ENCODE measurements around the gene WDR77. TPM values are rescaled to one million over a fixed set of nuclear protein-coding genes. Genes with fewer than 3 reads are reported as not detected.

Gene WDR77
- total and polyA plus RNA-seq, 9 of the 15 experiments (the other 6 are each of a cell fraction or from before 2014, with no cell fraction given) = 20.6 to 160 (median 75.3) TPM

GRCh38 chr1:111461765-111462164 is 12.7 kb upstream of the WDR77 start (continued):
- TF ChIP-seq ZNF274 (IDR thresholded peaks at IDR 0.05; ENCODE audit: borderline replicate concordance, low read depth, low read length) = no peak

DNA sequence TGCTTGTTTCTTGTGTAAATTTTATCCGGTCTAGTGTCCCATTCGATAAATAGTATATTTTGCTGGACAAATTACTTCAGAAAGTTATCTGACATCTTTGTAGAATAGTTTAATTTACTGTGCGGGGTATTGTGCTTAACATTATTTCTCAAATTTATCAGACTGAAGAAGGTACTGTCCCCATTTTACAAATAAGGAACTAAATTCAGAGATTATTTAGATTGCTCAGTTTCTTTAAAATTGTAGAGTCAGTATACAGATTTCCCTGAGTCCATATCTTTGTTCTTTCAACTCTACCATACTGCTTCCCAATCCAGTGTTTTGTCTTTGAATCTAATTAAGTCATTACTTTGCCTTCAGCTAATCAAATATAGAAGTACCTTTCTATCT is 6.6 kb upstream of the WDR77 start:
- Histone ChIP-seq H2AFZ (ENCODE audit: low read depth, low read length) (no peak overlapping the region), H3K27me3 (ENCODE audit: control insufficient read depth in 2 of 2, insufficient read depth in 2 of 2, low read length in 2 of 2) (no peaks in the 10 kb centered on the region), H3K9me3 (replicated peaks; ENCODE audit: control insufficient read depth, insufficient read depth, low read depth, low read length) (no peaks in the 10 kb centered on the region), H3K4me1 (replicated peaks in 1 of 2; ENCODE audit: control insufficient read depth in 2 of 2, insufficient read depth in 2 of 2, low read length in 2 of 2) (peaks cover 4 to 8% of the 10 kb centered on the region in 2 experiments; a peak in 4 of 5 replicates), H3K36me3 (ENCODE audit: control insufficient read depth, insufficient read depth, low read length) (peaks cover 98% of the 10 kb centered on the region), H3K9me1 (ENCODE audit: control insufficient read depth, insufficient read depth, low read length) (no peaks in the 10 kb centered on the region), H4K20me1 (replicated peaks; ENCODE audit: control insufficient read depth, insufficient read depth, low read length) (no peaks in the 10 kb centered on the region), H3K4me3 (no peak overlapping the region), H3K9ac (ENCODE audit: insufficient read depth in 1 of 2, low read depth in 2 of 2, low read length in 2 of 2) (no peak overlapping the region), H3K27ac (ENCODE audit: extremely low read depth, low read depth, low read length) (no peak overlapping the region), H3K4me2 (ENCODE audit: insufficient read depth, low read length) (no peak overlapping the region), H3K79me2 (ENCODE audit: control insufficient read depth, insufficient read depth, low read length) (peaks cover 67% of the 10 kb centered on the region)
- in situ Hi-C loops (cut with MboI) (no loop called here), intact Hi-C loops (cut with micrococcal nuclease) (no loop called here)
- ATAC-seq (no peak), FAIRE-seq (no peak), DNase-seq (ENCODE audit: extremely low read depth in 1 of 4, low spot score in 3 of 4) (no peak)
- ChIA-PET POLR2A (no interaction called here), CTCF (ENCODE audit: low intra/inter-chr PET ratio) (interaction anchor here (0.6 kb wide), 1 partner anchor 308 kb away, joined by 3 read pairs; no protein-coding TSS in a partner anchor)
- 98% methylated on average over 3 of the region's 3 CpGs for WGBS (ENCODE audit: insufficient coverage, low coverage, missing lambda C conversion rate)
- BruUV-seq (replicated peaks) = no TSS peak
- no peak for TF ChIP-seq YBX1 (IDR thresholded peaks at IDR 0.05)
- TF ChIP-seq ZNF77 (CRISPR knock-in tag; IDR thresholded peaks at IDR 0.05) = no peak
- no peak for TF ChIP-seq POLR2H (tag; IDR thresholded peaks at IDR 0.05; ENCODE audit: low read depth)
- no peak for TF ChIP-seq GATA2 (CRISPR knock-in tag; IDR thresholded peaks at IDR 0.05)
- no peak for TF ChIP-seq HNRNPUL1 (IDR thresholded peaks at IDR 0.05; ENCODE audit: low read length)
- TF ChIP-seq MTF1 (CRISPR knock-in tag; IDR thresholded peaks at IDR 0.05; ENCODE audit: borderline replicate concordance) = no peak
- TF ChIP-seq CC2D1A (IDR thresholded peaks at IDR 0.05) = no peak
- no peak for TF ChIP-seq NONO (IDR thresholded peaks at IDR 0.05; ENCODE audit: low read depth in 2 of 2, low read length in 1 of 2)
- no peak for TF ChIP-seq ZSCAN32 (CRISPR knock-in tag; IDR thresholded peaks at IDR 0.05)
- TF ChIP-seq DLX4 (CRISPR knock-in tag; IDR thresholded peaks at IDR 0.05) = no peak
- TF ChIP-seq FOXA3 (CRISPR knock-in tag; conservative IDR thresholded peaks at IDR 0.05 in 1 of 2, IDR thresholded peaks at IDR 0.05 in 1 of 2) = no peak
- no peak for TF ChIP-seq HCFC1 (IDR thresholded peaks at IDR 0.05; ENCODE audit: low read depth, low read length)
- TF ChIP-seq, protein P1, sequence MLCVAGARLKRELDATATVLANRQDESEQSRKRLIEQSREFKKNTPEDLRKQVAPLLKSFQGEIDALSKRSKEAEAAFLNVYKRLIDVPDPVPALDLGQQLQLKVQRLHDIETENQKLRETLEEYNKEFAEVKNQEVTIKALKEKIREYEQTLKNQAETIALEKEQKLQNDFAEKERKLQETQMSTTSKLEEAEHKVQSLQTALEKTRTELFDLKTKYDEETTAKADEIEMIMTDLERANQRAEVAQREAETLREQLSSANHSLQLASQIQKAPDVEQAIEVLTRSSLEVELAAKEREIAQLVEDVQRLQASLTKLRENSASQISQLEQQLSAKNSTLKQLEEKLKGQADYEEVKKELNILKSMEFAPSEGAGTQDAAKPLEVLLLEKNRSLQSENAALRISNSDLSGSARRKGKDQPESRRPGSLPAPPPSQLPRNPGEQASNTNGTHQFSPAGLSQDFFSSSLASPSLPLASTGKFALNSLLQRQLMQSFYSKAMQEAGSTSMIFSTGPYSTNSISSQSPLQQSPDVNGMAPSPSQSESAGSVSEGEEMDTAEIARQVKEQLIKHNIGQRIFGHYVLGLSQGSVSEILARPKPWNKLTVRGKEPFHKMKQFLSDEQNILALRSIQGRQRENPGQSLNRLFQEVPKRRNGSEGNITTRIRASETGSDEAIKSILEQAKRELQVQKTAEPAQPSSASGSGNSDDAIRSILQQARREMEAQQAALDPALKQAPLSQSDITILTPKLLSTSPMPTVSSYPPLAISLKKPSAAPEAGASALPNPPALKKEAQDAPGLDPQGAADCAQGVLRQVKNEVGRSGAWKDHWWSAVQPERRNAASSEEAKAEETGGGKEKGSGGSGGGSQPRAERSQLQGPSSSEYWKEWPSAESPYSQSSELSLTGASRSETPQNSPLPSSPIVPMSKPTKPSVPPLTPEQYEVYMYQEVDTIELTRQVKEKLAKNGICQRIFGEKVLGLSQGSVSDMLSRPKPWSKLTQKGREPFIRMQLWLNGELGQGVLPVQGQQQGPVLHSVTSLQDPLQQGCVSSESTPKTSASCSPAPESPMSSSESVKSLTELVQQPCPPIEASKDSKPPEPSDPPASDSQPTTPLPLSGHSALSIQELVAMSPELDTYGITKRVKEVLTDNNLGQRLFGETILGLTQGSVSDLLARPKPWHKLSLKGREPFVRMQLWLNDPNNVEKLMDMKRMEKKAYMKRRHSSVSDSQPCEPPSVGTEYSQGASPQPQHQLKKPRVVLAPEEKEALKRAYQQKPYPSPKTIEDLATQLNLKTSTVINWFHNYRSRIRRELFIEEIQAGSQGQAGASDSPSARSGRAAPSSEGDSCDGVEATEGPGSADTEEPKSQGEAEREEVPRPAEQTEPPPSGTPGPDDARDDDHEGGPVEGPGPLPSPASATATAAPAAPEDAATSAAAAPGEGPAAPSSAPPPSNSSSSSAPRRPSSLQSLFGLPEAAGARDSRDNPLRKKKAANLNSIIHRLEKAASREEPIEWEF (CRISPR knock-in tag; IDR thresholded peaks at IDR 0.05) = no peak
- no peak for TF ChIP-seq GABPB2 (CRISPR knock-in tag; conservative IDR thresholded peaks at IDR 0.05)
- TF ChIP-seq SLC30A9 (CRISPR knock-in tag; IDR thresholded peaks at IDR 0.05) = no peak
- TF ChIP-seq, protein P2, sequence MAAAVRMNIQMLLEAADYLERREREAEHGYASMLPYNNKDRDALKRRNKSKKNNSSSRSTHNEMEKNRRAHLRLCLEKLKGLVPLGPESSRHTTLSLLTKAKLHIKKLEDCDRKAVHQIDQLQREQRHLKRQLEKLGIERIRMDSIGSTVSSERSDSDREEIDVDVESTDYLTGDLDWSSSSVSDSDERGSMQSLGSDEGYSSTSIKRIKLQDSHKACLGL (CRISPR knock-in tag; IDR thresholded peaks at IDR 0.05; ENCODE audit: borderline replicate concordance, poor library complexity, severe bottlenecking) = no peak
